OCI-LY3 (cell line): ENCODE measurements around the gene RERE.

ENCODE experiments used
- H2AFZ ChIP-seq: fragments of 200-600, 300-600 bp; shearing (Covaris generic); 2 replicates; pipeline ENCODE4 v1.6.0; 2014; ENCODE audit warnings: antibody characterized with exemption, low read depth, low read length
- H3K27ac ChIP-seq: fragments of 200-600, 300-600 bp; sonication (generic); 2 replicates; pipeline ENCODE4 v1.5.1; 2014; ENCODE audit warnings: mild to moderate bottlenecking, low read length, moderate library complexity, mixed read lengths
- H3K27me3 ChIP-seq: fragments of 200-600, 300-600 bp; sonication (generic); 2 replicates; pipeline ENCODE4 v1.6.1; 2014; ENCODE audit warnings: low read depth, low read length, mixed read lengths
- H3K36me3 ChIP-seq: fragments of 200-600, 300-600 bp; sonication (generic); replicated peaks from 2 replicates; pipeline ENCODE3; 2014; ENCODE audit warnings: low read depth, low read length, mixed read lengths
- H3K4me1 ChIP-seq: fragments of 300-600, 200-600 bp; sonication (generic); 2 replicates; pipeline ENCODE4 v1.6.1; 2014; ENCODE audit warnings: low read length, mixed read lengths
- H3K4me2 ChIP-seq: fragments of 200-600, 300-600 bp; sonication (generic); 2 replicates; pipeline ENCODE4 v1.6.1; 2014; ENCODE audit warnings: low read length, mixed read lengths
- H3K4me3 ChIP-seq: fragments of 300-600, 200-600 bp; sonication (generic); 2 replicates; pipeline ENCODE4 v1.5.1; 2014; ENCODE audit warnings: antibody characterized with exemption, mild to moderate bottlenecking, low read length, moderate library complexity
- H3K79me2 ChIP-seq: fragments of 300-600, 200-600 bp; shearing (Covaris generic); 2 replicates; pipeline ENCODE4 v1.6.1; 2014; ENCODE audit warnings: mild to moderate bottlenecking, low read length, mixed read lengths
- H3K9ac ChIP-seq: fragments of 300-600, 200-600 bp; shearing (Covaris generic); 2 replicates; pipeline ENCODE4 v1.6.0; 2014; ENCODE audit warnings: mild to moderate bottlenecking, low read length, moderate library complexity
- H3K9me3 ChIP-seq: fragments of 200-600, 300-600 bp; shearing (Covaris generic); 2 replicates; pipeline ENCODE4 v1.6.1; 2014; ENCODE audit warnings: low read length, mixed read lengths; ENCODE audit not compliant: insufficient read depth
- H4K20me1 ChIP-seq: fragments of 200-600, 300-600 bp; sonication (generic); 2 replicates; pipeline ENCODE4 v1.6.1; 2016; ENCODE audit warnings: low read length, mixed read lengths; ENCODE audit not compliant: insufficient read depth
- CTCF ChIP-seq: fragments of 200-600, 300-600 bp; sonication (generic); IDR thresholded peaks from 2 replicates; pipeline ENCODE4 v1.5.1; 2014; ENCODE audit warnings: antibody characterized with exemption, low read length, low read depth
- EZH2phosphoT487 ChIP-seq: fragments of 200-600 bp; shearing (Covaris generic); IDR thresholded peaks from 2 replicates; pipeline ENCODE4 v1.6.1; 2018; ENCODE audit warnings: antibody characterized with exemption, mixed run types, low read depth

The RERE gene

GRCh38 chr1:8718850-8719361 lies 98.5 kb downstream of the RERE start:
- Histone ChIP-seq H2AFZ (no peak overlapping the region), H3K4me2 (no peak overlapping the region), H3K27me3 (no peaks in the 10 kb centered on the region), H3K4me3 (no peak overlapping the region), H3K9ac (no peak overlapping the region), H3K9me3 (no peaks in the 10 kb centered on the region), H3K27ac (no peak overlapping the region), H3K4me1 (no peaks in the 10 kb centered on the region), H3K79me2 (peaks cover 3% of the 10 kb centered on the region; the same call in 1 of the 2 replicates), H4K20me1 (no peaks in the 10 kb centered on the region), H3K36me3 (no peaks in the 10 kb centered on the region)
- TF ChIP-seq EZH2phosphoT487 (no peak), CTCF (peak; percentile 38)

- Histone ChIP-seq H3K4me2 (no peak overlapping the region), H3K36me3 (no peaks in the 10 kb centered on the region), H4K20me1 (no peaks in the 10 kb centered on the region), H3K27me3 (no peaks in the 10 kb centered on the region), H3K4me1 (peaks cover 13% of the 10 kb centered on the region), H3K4me3 (no peak overlapping the region), H3K9ac (no peak overlapping the region), H3K79me2 (peaks cover 3% of the 10 kb centered on the region; the same call in 1 of the 2 replicates), H3K9me3 (no peaks in the 10 kb centered on the region), H2AFZ (no peak overlapping the region), H3K27ac (no peak overlapping the region)
- TF ChIP-seq EZH2phosphoT487 (no peak), CTCF (no peak)
These were observed 100.3 kb downstream of the RERE start for GRCh38 chr1:8717148-8717547.

GRCh38 chr1:8716238-8716637 lies 101.2 kb downstream of the RERE start:
- no peak overlapping the region for H3K27ac ChIP-seq
- H3K79me2 ChIP-seq = peaks cover 3% of the 10 kb centered on the region; the same call in 1 of the 2 replicates
- TF ChIP-seq CTCF = no peak
- TF ChIP-seq EZH2phosphoT487 = no peak
- peaks cover 13% of the 10 kb centered on the region for H3K4me1 ChIP-seq
- no peaks in the 10 kb centered on the region for H4K20me1 ChIP-seq
- H3K4me2 ChIP-seq = no peak overlapping the region
- no peak overlapping the region for H2AFZ ChIP-seq
- H3K4me3 ChIP-seq = no peak overlapping the region
- H3K9ac ChIP-seq = no peak overlapping the region
- H3K9me3 ChIP-seq = no peaks in the 10 kb centered on the region
- H3K36me3 ChIP-seq = no peaks in the 10 kb centered on the region
- H3K27me3 ChIP-seq = no peaks in the 10 kb centered on the region

DNA sequence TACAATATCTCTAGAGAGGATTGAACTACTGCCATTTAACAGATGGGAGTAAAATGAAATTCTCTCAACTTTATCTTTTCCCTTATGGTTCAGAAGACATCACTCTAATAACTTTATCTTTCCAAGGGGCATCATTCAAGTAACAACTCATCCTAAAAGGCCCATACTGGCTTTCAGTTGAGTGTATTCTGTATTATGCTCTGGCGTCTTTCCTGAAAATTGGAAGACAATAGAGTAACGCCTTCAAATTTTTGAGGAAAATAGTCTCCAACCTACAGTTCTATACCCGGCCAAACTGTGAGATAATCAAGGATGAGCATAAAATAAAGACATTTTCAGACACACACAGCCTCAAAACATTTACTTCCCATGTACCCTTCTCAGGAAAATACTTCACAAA lies 103.3 kb downstream of the RERE start:
- Histone ChIP-seq H3K4me2 (no peak overlapping the region), H3K36me3 (no peaks in the 10 kb centered on the region), H2AFZ (no peak overlapping the region), H3K79me2 (peaks cover 3% of the 10 kb centered on the region; the same call in 1 of the 2 replicates), H3K4me3 (no peak overlapping the region), H3K27me3 (no peaks in the 10 kb centered on the region), H3K4me1 (peaks cover 13% of the 10 kb centered on the region), H3K27ac (no peak overlapping the region), H3K9ac (no peak overlapping the region), H3K9me3 (no peaks in the 10 kb centered on the region), H4K20me1 (no peaks in the 10 kb centered on the region)
- no peak for TF ChIP-seq CTCF
- TF ChIP-seq EZH2phosphoT487 = no peak
